SU-DHL-6 (cell line): Measurements from ENCODE around the gene MDFI.
"Not testable (repeated sequence)": the region's sequence is repeated elsewhere in the genome, so short reads cannot be mapped to it uniquely, and the experiment has no call there.

Experiments used
- EZH2phosphoT487 ChIP-seq: fragments of 200-600 bp; sonication (generic), shearing (Covaris generic); conservative IDR thresholded peaks from 2 replicates; pipeline ENCODE4 v1.6.1; 2018; ENCODE audit warnings: mild to moderate bottlenecking, antibody characterized with exemption, low read length, moderate library complexity, mixed read lengths
- TF ChIP-seq, protein P1 (sequence below): fragments of 200-600 bp; sonication (generic); IDR thresholded peaks from one replicate; pipeline ENCODE4 v1.5.1; 2017; ENCODE audit warnings: antibody characterized with exemption, mild to moderate bottlenecking, low read length, moderate library complexity; ENCODE audit not compliant: insufficient read depth, poor library complexity, severe bottlenecking

GRCh38 chr6:41619193-41619592 is 19.1 kb upstream of the MDFI start:
- TF ChIP-seq, protein P1, sequence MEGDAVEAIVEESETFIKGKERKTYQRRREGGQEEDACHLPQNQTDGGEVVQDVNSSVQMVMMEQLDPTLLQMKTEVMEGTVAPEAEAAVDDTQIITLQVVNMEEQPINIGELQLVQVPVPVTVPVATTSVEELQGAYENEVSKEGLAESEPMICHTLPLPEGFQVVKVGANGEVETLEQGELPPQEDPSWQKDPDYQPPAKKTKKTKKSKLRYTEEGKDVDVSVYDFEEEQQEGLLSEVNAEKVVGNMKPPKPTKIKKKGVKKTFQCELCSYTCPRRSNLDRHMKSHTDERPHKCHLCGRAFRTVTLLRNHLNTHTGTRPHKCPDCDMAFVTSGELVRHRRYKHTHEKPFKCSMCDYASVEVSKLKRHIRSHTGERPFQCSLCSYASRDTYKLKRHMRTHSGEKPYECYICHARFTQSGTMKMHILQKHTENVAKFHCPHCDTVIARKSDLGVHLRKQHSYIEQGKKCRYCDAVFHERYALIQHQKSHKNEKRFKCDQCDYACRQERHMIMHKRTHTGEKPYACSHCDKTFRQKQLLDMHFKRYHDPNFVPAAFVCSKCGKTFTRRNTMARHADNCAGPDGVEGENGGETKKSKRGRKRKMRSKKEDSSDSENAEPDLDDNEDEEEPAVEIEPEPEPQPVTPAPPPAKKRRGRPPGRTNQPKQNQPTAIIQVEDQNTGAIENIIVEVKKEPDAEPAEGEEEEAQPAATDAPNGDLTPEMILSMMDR: not testable (repeated sequence)
- TF ChIP-seq EZH2phosphoT487: not testable (repeated sequence)
